Activated CD4-positive, alpha-beta memory T cell treated with anti-CD3 and anti-CD28 coated beads, Interleukin-2, amount 10 ng/mL, durations not matched to agents 7 days and 5 days (primary cell): ENCODE data around the gene VPS37D. TPM values are rescaled to one million over a fixed set of nuclear protein-coding genes. Genes with fewer than 3 reads are reported as not detected.
"Not testable (repeated sequence)": the region's sequence is repeated elsewhere in the genome, so short reads cannot be mapped to it uniquely, and the experiment has no call there.

Experiments
- CTCF ChIA-PET: fragments of 350-600 bp; sonication (Branson Sonifier 250); formaldehyde crosslinking; loops from one replicate; lab custom pipeline; 2021; ENCODE audit warnings: antibody characterized with exemption, inconsistent platforms; lab: Charles Lee
- POLR2A ChIA-PET: fragments of 350-600 bp; sonication (Branson Sonifier 250); formaldehyde crosslinking; loops from one replicate; lab custom pipeline; 2021; ENCODE audit warnings: antibody characterized with exemption; lab: Charles Lee
- DNase-seq: peaks from one replicate; pipeline ENCODE4 v3.0.0-alpha.2; 2020
- H3K27ac Mint-ChIP-seq: one replicate; pipeline ENCODE4 v1.8.0; 2021; ENCODE audit warnings: mild to moderate bottlenecking, mixed read lengths
- H3K27me3 Mint-ChIP-seq: one replicate; pipeline ENCODE4 v1.8.0; 2021; ENCODE audit warnings: mixed read lengths
- H3K36me3 Mint-ChIP-seq: one replicate; pipeline ENCODE4 v1.8.0; 2021; ENCODE audit warnings: low read depth, mixed read lengths
- H3K4me1 Mint-ChIP-seq: one replicate; pipeline ENCODE4 v1.8.0; 2021; ENCODE audit warnings: mixed read lengths
- H3K4me3 Mint-ChIP-seq: one replicate; pipeline ENCODE4 v1.8.0; 2021; ENCODE audit warnings: mild to moderate bottlenecking, mixed read lengths
- H3K9me3 Mint-ChIP-seq: one replicate; pipeline ENCODE4 v1.8.0; 2021; ENCODE audit warnings: mixed read lengths
- total RNA-seq, 2 experiments: library from RNA; stranded (reverse); gene quantifications; one replicate each; pipeline ENCODE4 v1.2.3, GENCODE V29; 2021

VPS37D gene
- total RNA-seq, 2 experiments from 2014 or later, result 0.33 to 0.40 TPM

- Mint-ChIP-seq H3K27me3 (no peaks in the 10 kb centered on the region), H3K36me3 (peaks cover 15% of the 10 kb centered on the region), H3K4me1 (peaks cover 12% of the 10 kb centered on the region), H3K27ac (no peak overlapping the region), H3K4me3 (no peak overlapping the region), H3K9me3 (no peaks in the 10 kb centered on the region)
- DNase-seq, result no peak
- ChIA-PET POLR2A (interaction anchor here (1.0 to 2.4 kb wide), 5 partner anchors 9 to 22 kb away, joined by 3 to 7 read pairs (median 3); partner anchors contain the start of genes BUD23 and DNAJC30), CTCF (interaction anchor here (0.8 to 1.2 kb wide), 2 partner anchors 29 to 98 kb away, joined by 3 read pairs; no protein-coding TSS in a partner anchor)
These were observed 37.9 kb downstream of the VPS37D start for GRCh38 chr7:73705551-73705920.

GRCh38 chr7:73706126-73707044 is 38.8 kb downstream of the VPS37D start:
- peaks cover 15% of the 10 kb centered on the region for H3K36me3 Mint-ChIP-seq
- no peaks in the 10 kb centered on the region for H3K9me3 Mint-ChIP-seq
- ChIA-PET POLR2A (interaction anchor here (1.1 to 2.4 kb wide), 4 partner anchors 9 to 23 kb away, joined by 3 to 7 read pairs (median 3); partner anchors contain the start of genes BUD23 and DNAJC30), CTCF (interaction anchor here (0.8 to 1.1 kb wide), 2 partner anchors 77 to 99 kb away, joined by 3 read pairs; no protein-coding TSS in a partner anchor)
- H3K27me3 Mint-ChIP-seq, result no peaks in the 10 kb centered on the region
- H3K27ac Mint-ChIP-seq, result no peak overlapping the region
- no peak for DNase-seq
- H3K4me3 Mint-ChIP-seq, result no peak overlapping the region
- H3K4me1 Mint-ChIP-seq, result peaks cover 12% of the 10 kb centered on the region

GRCh38 chr7:73707045-73707631 is 39.5 kb downstream of the VPS37D start:
- Mint-ChIP-seq H3K27ac (no peak overlapping the region), H3K36me3 (peaks cover 7% of the 10 kb centered on the region), H3K9me3 (no peaks in the 10 kb centered on the region), H3K27me3 (no peaks in the 10 kb centered on the region), H3K4me3 (no peak overlapping the region), H3K4me1 (peaks cover 12% of the 10 kb centered on the region)
- POLR2A ChIA-PET, result interaction anchor here (1.2 to 2.4 kb wide), 2 partner anchors 9 to 10 kb away, joined by 3 to 7 read pairs; no protein-coding TSS in a partner anchor
- DNase-seq, result no peak
- CTCF ChIA-PET, result interaction anchor here (1.1 kb wide), 1 partner anchor 78 kb away, joined by 3 read pairs; no protein-coding TSS in a partner anchor

DNA sequence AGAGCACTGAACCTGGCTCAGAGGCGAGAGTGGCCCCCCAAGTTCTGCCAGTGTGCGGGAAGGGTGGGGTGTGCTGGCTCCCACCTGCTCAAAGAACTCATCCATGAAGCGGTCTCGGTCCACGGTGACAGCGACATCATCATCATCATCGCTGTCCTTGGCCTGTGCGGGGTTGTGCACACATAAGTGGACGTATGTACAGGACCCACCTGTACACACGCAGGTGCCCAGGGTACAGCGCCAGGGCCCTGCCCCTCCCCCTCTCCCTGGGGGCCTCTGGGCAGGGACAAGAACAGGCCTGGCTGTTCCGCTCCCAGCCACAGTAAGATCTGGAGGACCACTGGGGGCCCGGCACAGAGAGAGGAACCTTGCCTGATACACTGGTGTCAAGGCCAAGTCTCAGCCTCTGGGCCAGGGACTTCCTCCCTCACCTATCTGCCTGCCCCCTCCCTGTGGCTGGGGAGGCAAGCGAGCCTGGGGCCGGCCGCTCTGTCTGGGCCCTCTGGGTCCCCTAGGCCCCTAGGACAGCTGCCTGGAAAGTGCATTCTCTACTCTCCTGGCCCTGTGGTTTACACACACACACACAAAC is 41.4 kb downstream of the VPS37D start:
- ChIA-PET CTCF (no interaction called here), POLR2A (no interaction called here)
- no peaks in the 10 kb centered on the region for H3K9me3 Mint-ChIP-seq
- H3K36me3 Mint-ChIP-seq, result peaks cover 5% of the 10 kb centered on the region
- H3K4me3 Mint-ChIP-seq, result no peak overlapping the region
- no peaks in the 10 kb centered on the region for H3K27me3 Mint-ChIP-seq
- H3K27ac Mint-ChIP-seq, result no peak overlapping the region
- peaks cover 24% of the 10 kb centered on the region for H3K4me1 Mint-ChIP-seq
- DNase-seq, result no peak

DNA sequence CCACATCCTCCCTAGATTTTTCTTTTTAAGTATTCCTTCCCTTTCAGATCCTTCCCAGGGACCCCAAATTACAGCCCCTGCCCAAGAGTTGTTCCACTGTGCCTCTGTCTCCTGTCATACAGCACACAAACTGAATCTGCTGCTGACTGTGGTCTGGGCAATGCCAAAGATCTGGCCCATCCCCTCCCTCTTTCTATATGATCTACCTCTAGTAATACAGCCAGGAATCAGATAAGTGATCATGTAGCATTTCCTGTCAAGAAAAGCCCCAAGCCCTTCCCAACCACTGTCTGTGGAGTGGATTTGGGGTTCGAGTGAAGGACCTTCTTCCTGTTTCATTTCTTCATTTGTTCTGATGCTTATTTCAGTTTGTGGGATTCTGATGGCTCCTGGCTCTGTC is 45.1 kb downstream of the VPS37D start:
- no peaks in the 10 kb centered on the region for H3K9me3 Mint-ChIP-seq
- POLR2A ChIA-PET, result interaction anchor here (2.4 kb wide), 1 partner anchor 15 kb away, joined by 7 read pairs; no protein-coding TSS in a partner anchor
- CTCF ChIA-PET, result interaction anchor here (2.3 kb wide), 1 partner anchor 106 kb away, joined by 7 read pairs; no protein-coding TSS in a partner anchor
- H3K36me3 Mint-ChIP-seq, result peaks cover 13% of the 10 kb centered on the region
- H3K27me3 Mint-ChIP-seq, result peaks cover 2% of the 10 kb centered on the region
- H3K27ac Mint-ChIP-seq, result no peak overlapping the region
- no peak overlapping the region for H3K4me3 Mint-ChIP-seq
- no peak for DNase-seq
- H3K4me1 Mint-ChIP-seq, result peaks cover 34% of the 10 kb centered on the region

- peaks cover 39% of the 10 kb centered on the region for H3K4me1 Mint-ChIP-seq
- DNase-seq, POLR2A ChIA-PET, H3K9me3 Mint-ChIP-seq, H3K27ac Mint-ChIP-seq, H3K4me3 Mint-ChIP-seq, H3K27me3 Mint-ChIP-seq: not testable (repeated sequence)
- CTCF ChIA-PET, result interaction anchor here (0.6 to 2.3 kb wide), 3 partner anchors 12 to 106 kb away, joined by 3 to 7 read pairs (median 3); no protein-coding TSS in a partner anchor
- H3K36me3 Mint-ChIP-seq, result peaks cover 13% of the 10 kb centered on the region
These were observed 45.7 kb downstream of the VPS37D start for GRCh38 chr7:73713319-73713718.

DNA sequence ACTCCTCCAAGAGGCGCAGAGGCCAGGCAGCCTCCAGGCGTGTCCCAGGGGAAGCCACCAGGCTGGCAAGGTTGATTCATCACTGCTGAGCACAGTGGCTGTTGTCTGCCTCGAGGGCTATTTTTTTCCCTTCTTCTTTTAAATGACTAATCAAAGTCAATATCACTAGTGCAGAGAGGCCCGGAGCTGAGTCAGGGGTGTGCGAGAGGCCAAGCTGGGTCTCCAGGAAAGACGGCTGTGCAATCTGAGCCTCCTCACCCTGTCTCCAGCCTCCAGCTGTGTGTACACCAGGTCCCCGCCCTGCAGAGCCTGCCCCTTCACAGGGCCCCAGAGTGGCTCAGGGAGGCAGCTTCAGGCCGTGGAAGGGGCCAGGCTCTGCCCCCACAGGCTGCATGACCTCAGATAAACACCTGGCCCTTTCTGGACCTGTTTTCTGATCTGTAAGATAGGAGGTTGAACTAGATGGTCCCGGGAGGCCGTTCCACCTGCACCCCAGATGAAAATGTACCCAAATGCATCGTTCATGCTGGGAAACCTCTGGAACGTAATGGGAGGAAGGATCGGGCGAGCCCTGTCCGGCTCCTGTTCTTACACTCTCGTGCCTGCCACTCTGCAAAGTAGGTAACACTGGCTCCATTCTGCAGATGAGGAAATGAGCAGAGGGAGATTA is 48.2 kb downstream of the VPS37D start:
- Mint-ChIP-seq H3K9me3 (no peaks in the 10 kb centered on the region), H3K4me1 (peaks cover 45% of the 10 kb centered on the region), H3K27ac (no peak overlapping the region), H3K36me3 (peaks cover 13% of the 10 kb centered on the region), H3K27me3 (peaks cover 7% of the 10 kb centered on the region), H3K4me3 (no peak overlapping the region)
- peak; percentile 52 for DNase-seq
- CTCF ChIA-PET, result interaction anchor here (0.8 to 1.2 kb wide), 3 partner anchors 10 to 109 kb away, joined by 3 to 5 read pairs (median 4); no protein-coding TSS in a partner anchor
- POLR2A ChIA-PET, result interaction anchor here (0.6 to 1.1 kb wide), 3 partner anchors 10 to 257 kb away, joined by 3 read pairs; no protein-coding TSS in a partner anchor

DNA sequence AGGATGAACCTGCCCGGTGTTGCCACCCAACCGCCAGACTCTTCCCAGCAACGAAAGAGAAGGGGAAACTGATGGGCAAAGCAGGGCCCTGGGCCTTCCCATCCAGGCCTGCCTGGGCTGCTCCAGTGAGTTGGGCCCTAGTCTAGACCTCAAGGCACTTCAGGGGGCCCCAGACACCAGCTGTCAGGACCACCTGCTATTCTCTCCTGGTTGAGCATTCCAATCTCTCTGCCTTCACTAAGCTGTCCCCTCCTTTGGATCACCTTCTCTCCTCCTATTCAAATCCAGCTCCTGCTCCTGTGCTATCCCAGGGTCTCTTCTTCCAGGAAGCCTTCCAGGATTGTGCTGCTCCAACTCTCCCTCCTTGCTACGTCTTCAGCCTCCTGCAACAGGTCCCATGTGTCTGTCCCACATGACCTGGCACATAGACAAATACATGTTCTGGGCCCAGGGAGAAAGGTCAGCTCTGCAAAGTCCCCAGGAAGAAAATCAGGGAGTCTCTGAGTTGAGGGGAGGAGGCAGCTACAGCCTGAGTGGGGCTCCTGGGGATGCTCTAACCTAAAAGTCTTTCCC is 48.8 kb downstream of the VPS37D start:
- POLR2A ChIA-PET, result interaction anchor here (0.6 to 2.2 kb wide), 4 partner anchors 10 to 258 kb away, joined by 3 to 11 read pairs (median 4); partner anchors contain the start of gene ABHD11
- Mint-ChIP-seq H3K27me3 (peaks cover 9% of the 10 kb centered on the region), H3K4me1 (peaks cover 45% of the 10 kb centered on the region), H3K4me3 (no peak overlapping the region), H3K9me3 (no peaks in the 10 kb centered on the region), H3K27ac (no peak overlapping the region), H3K36me3 (peaks cover 13% of the 10 kb centered on the region)
- no peak for DNase-seq
- CTCF ChIA-PET, result interaction anchor here (0.6 to 2.3 kb wide), 5 partner anchors 9 to 349 kb away, joined by 3 to 10 read pairs (median 3); no protein-coding TSS in a partner anchor

GRCh38 chr7:73717025-73717807 is 49.6 kb downstream of the VPS37D start:
- ChIA-PET POLR2A (interaction anchor here (0.9 to 2.2 kb wide), 9 partner anchors 11 to 195 kb away, joined by 3 to 11 read pairs (median 4); partner anchors contain the start of genes ABHD11, BAZ1B, BUD23 and DNAJC30), CTCF (interaction anchor here (0.6 to 2.3 kb wide), 6 partner anchors 11 to 348 kb away, joined by 3 to 10 read pairs (median 4); no protein-coding TSS in a partner anchor)
- Mint-ChIP-seq H3K4me1 (peaks cover 45% of the 10 kb centered on the region), H3K9me3 (no peaks in the 10 kb centered on the region), H3K27me3 (peaks cover 15% of the 10 kb centered on the region), H3K36me3 (peaks cover 13% of the 10 kb centered on the region), H3K4me3 (peak overlapping the region; percentile 75), H3K27ac (peak overlapping the region; percentile 70)
- DNase-seq, result no peak

- Mint-ChIP-seq H3K4me3 (peak overlapping the region; percentile 75), H3K4me1 (peaks cover 38% of the 10 kb centered on the region), H3K27ac (peak overlapping the region; percentile 70), H3K36me3 (peaks cover 13% of the 10 kb centered on the region), H3K27me3 (peaks cover 15% of the 10 kb centered on the region), H3K9me3 (no peaks in the 10 kb centered on the region)
- ChIA-PET POLR2A (interaction anchor here (0.9 to 2.2 kb wide), 8 partner anchors 12 to 196 kb away, joined by 3 to 11 read pairs (median 4); partner anchors contain the start of genes ABHD11, BAZ1B, BUD23 and DNAJC30), CTCF (interaction anchor here (0.6 to 2.3 kb wide), 6 partner anchors 10 to 137 kb away, joined by 3 to 10 read pairs (median 4); no protein-coding TSS in a partner anchor)
- peak; percentile 87 for DNase-seq
These were observed 50.4 kb downstream of the VPS37D start for GRCh38 chr7:73717991-73718405.
